Psoas muscle (tissue), 8 donors: ENCODE data around the gene BAZ2B. TPM values are rescaled to one million over a fixed set of nuclear protein-coding genes. Genes with fewer than 3 reads are reported as not detected.

Source experiments
- ATAC-seq, 4 donors: fragments of 200-7000 bp; cut with Tn5 transposase; one replicate each; pipeline ENCODE4 v1.9.1; 2020; ENCODE audit warnings: moderate library complexity in 3 of 4, mild to moderate bottlenecking in 2 of 4
- DNase-seq, 2 donors: peaks; one replicate each; pipeline ENCODE4 v3.0.0-alpha.2; 2020
- H3K27ac ChIP-seq: fragments of 200-600 bp; one replicate; pipeline ENCODE4 v1.8.0; 2022
- H3K27me3 ChIP-seq, 3 donors: fragments of 200-600 bp in 1 of 3; one replicate each; pipeline versions ENCODE4 v1.6.1 to v1.8.0; 2013 to 2022; ENCODE audit warnings: low read length in 2 of 3, mild to moderate bottlenecking in 2 of 3, moderate library complexity in 1 of 3; ENCODE audit not compliant: insufficient read depth in 3 of 3
- H3K36me3 ChIP-seq, 2 donors: fragments of 200-600 bp in 1 of 2; one replicate each; pipeline versions ENCODE4 v1.6.1 to v1.8.0; 2013 to 2022; ENCODE audit warnings: low read depth in 1 of 2, mild to moderate bottlenecking in 1 of 2, moderate library complexity in 1 of 2; ENCODE audit not compliant: insufficient read depth in 1 of 2
- H3K4me1 ChIP-seq: fragments of 200-600 bp; one replicate; pipeline ENCODE4 v1.8.0; 2022
- H3K4me3 ChIP-seq: fragments of 200-600 bp; one replicate; pipeline ENCODE4 v1.8.0; 2022; ENCODE audit warnings: mild to moderate bottlenecking
- H3K9me3 ChIP-seq: fragments of 200-600 bp; one replicate; pipeline ENCODE4 v1.8.0; 2022
- WGBS, 3 donors: extraction: QIAGEN DNeasy Blood & Tissue Kit; methylation state at CpG; one replicate each; pipeline versions ENCODE4 v1.1.6 to v1.1.7; 2013; 5-methylcytosine and 5-hydroxymethylcytosine counted together
- intact Hi-C, 2 donors: fragments of 100-400 bp; cut with DNase I; formaldehyde crosslinking; loops; one replicate each; pipeline versions ENCODE4 v1.11.0 to v1.14.2; 2022
- polyA plus RNA-seq, 3 donors: library from polyadenylated mRNA; stranded (reverse); fragments of 200-250 nt; gene quantifications; one replicate each; pipeline ENCODE4 v1.2.3, GENCODE V29; 2013
- total RNA-seq, 4 donors: library from RNA; stranded (reverse); fragmentation: NEBNext Ultra II Directional in 2 of 4; extraction: Animal tissue kit (Norgen Biotek cat#: 25700) in 2 of 4; gene quantifications; one replicate each; pipeline versions ENCODE4 v1.2.1 to v1.2.4, GENCODE V29; 2021 to 2023
- TF ChIP-seq, protein P1 (sequence below): fragments of 200-600 bp; IDR thresholded peaks from one replicate; pipeline ENCODE4 v1.8.0; 2022; ENCODE audit warnings: antibody characterized with exemption
- donor health status: healthy with polysubstance abuse.
- donor health status: DM: no; HTN: no; CAD: no; lungs with moderate emphysema.
- donor health status: Bipolar disorder and iron deficiency.
- donor health status: healthy.
- donor health status: DM: yes; HTN: yes; CAD: no.
- donor health status: DM: no; HTN: no; CAD: no.
- donor health status: DM: no; HTN: no; CAD: no.
- donor health status: DM: yes; HTN: yes; CAD: no.

Gene BAZ2B
- total and polyA plus RNA-seq, 7 donors = 7.5 to 27.0 (median 22.7) TPM

DNA sequence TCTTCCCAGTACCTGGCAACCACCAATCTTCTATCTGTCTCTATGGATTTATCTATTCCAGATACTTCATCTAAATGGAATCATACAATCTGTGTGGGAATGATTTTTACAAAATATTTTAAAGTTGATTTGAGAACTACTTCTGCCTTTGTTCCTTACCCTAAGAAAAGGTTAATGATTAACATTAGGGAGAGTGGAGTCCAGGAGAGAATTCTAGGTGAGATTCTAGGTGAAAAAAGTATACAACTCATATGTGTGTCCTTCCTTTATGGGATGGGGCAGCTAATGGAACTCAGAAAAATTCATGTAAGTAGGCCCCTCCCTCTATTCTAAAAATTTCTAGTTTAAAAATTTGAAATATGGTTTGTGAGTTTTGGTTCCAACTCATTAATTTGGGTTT, 293.9 kb downstream of the BAZ2B start:
- ATAC-seq = no peak
- TF ChIP-seq, protein P1, sequence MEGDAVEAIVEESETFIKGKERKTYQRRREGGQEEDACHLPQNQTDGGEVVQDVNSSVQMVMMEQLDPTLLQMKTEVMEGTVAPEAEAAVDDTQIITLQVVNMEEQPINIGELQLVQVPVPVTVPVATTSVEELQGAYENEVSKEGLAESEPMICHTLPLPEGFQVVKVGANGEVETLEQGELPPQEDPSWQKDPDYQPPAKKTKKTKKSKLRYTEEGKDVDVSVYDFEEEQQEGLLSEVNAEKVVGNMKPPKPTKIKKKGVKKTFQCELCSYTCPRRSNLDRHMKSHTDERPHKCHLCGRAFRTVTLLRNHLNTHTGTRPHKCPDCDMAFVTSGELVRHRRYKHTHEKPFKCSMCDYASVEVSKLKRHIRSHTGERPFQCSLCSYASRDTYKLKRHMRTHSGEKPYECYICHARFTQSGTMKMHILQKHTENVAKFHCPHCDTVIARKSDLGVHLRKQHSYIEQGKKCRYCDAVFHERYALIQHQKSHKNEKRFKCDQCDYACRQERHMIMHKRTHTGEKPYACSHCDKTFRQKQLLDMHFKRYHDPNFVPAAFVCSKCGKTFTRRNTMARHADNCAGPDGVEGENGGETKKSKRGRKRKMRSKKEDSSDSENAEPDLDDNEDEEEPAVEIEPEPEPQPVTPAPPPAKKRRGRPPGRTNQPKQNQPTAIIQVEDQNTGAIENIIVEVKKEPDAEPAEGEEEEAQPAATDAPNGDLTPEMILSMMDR = no peak
- H3K36me3 ChIP-seq = peaks cover 4 to 80% of the 10 kb centered on the region in 2 donors
- H3K4me3 ChIP-seq = no peak overlapping the region
- no peak overlapping the region for H3K27ac ChIP-seq
- DNase-seq = no peak
- H3K27me3 ChIP-seq = no peaks in the 10 kb centered on the region
- H3K4me1 ChIP-seq = no peaks in the 10 kb centered on the region
- no peaks in the 10 kb centered on the region for H3K9me3 ChIP-seq
- intact Hi-C loops = no loop called here

DNA sequence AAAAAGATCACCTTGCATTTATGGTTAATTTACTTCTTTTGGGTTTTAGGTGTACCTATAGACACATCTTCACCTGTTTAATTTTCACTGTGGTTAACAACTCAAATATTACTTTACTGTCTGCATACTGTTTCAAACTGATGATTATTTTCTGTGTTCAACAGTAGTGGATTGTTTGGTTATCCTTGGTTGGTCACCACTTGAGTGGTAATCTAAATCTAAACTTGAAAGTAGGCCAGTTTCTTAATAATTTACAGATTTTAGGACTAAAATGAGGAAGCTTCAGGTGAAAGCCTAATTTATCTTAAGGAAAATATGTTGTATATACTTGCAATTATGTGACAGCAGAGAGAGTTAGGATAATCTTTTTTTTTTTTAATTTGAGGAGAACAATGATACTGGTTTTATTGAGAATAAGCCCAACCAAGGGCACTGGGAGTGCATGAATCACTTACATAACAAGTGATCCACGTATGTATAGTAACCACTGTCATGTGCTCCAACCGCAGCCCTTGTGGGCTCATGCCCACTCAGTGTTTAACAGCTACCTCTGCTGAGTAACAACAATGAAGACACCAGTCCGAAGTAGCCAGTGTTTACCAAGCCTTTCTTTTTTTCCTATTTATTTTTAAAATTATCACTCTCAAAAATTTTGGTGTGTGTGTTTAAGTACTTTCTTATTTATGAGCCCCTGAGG, 298.8 kb downstream of the BAZ2B start:
- DNase-seq (no peak), ATAC-seq (no peak)
- WGBS, 3 donors = 88 to 94% (median 92%) methylated on average over 3 of the region's 3 CpGs
- Histone ChIP-seq H3K27me3 (no peaks in the 10 kb centered on the region), H3K27ac (no peak overlapping the region), H3K4me3 (no peak overlapping the region), H3K36me3 (peaks cover 4 to 43% of the 10 kb centered on the region in 2 donors), H3K9me3 (no peaks in the 10 kb centered on the region), H3K4me1 (no peaks in the 10 kb centered on the region)
- intact Hi-C loops = no loop called here
- TF ChIP-seq, protein P1 = no peak

GRCh38 chr2:159307942-159308341, 308.4 kb downstream of the BAZ2B start:
- no peak for DNase-seq
- Histone ChIP-seq H3K4me1 (no peaks in the 10 kb centered on the region), H3K36me3 (no peaks in the 10 kb centered on the region), H3K27ac (no peak overlapping the region), H3K4me3 (no peak overlapping the region), H3K27me3 (no peaks in the 10 kb centered on the region), H3K9me3 (no peaks in the 10 kb centered on the region)
- ATAC-seq = no peak
- intact Hi-C loops = no loop called here
- TF ChIP-seq, protein P1 = no peak

DNA sequence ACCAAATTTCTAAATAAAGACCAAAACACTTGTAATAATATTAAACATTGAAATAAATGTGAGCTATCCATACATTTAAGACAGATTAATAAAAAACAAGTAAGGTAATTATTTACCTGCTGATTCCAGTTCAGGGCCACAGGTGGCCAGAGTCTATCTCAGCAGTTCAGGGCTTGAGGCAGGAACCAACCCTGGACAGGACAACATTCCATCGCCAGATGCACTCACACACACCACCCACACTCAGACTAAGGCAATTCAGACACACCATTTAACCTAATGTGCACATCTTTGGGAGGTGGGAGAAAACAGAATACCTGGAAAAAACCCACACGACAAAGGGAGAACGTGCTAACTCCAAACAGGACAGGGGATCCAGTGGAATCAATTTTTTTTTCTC, 315.8 kb downstream of the BAZ2B start:
- no peak overlapping the region for H3K27ac ChIP-seq
- TF ChIP-seq, protein P1 = no peak
- no peaks in the 10 kb centered on the region for H3K27me3 ChIP-seq
- no peak overlapping the region for H3K4me3 ChIP-seq
- WGBS, 3 donors = 74 to 82% (median 80%) methylated on average over 3 of the region's 3 CpGs
- ATAC-seq = no peak
- intact Hi-C loops = no loop called here
- DNase-seq = no peak
- H3K9me3 ChIP-seq = no peaks in the 10 kb centered on the region
- H3K36me3 ChIP-seq = no peaks in the 10 kb centered on the region
- no peaks in the 10 kb centered on the region for H3K4me1 ChIP-seq

DNA sequence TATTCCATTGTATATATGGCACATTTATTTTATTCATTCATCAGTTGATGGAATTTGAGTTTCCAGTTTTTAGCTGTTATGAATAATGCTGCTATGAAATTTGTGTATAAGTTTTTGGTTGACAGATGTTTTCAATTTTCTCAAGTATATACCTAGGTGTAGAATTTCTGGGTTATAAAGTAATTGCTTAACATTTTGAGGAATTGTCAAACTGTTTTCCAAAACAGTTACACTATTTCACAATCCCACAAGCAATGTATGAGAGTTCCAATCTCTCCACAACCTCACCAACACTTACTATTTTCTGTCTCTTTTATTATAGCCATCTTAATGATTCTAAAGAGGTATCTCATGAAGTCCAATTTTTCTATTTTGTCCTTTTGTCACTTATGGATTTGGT, 317.4 kb downstream of the BAZ2B start:
- intact Hi-C loops = no loop called here

More for the DNA sequence above, 317.4 kb downstream of the BAZ2B start:
- H3K36me3 ChIP-seq = no peaks in the 10 kb centered on the region
- DNase-seq (no peak), ATAC-seq (no peak)
- TF ChIP-seq, protein P1 = no peak
- no peaks in the 10 kb centered on the region for H3K4me1 ChIP-seq
- H3K9me3 ChIP-seq = no peaks in the 10 kb centered on the region
- H3K27ac ChIP-seq = no peak overlapping the region
- no peaks in the 10 kb centered on the region for H3K27me3 ChIP-seq
- no peak overlapping the region for H3K4me3 ChIP-seq
